ENCODE data around the gene STMN1.

DNA sequence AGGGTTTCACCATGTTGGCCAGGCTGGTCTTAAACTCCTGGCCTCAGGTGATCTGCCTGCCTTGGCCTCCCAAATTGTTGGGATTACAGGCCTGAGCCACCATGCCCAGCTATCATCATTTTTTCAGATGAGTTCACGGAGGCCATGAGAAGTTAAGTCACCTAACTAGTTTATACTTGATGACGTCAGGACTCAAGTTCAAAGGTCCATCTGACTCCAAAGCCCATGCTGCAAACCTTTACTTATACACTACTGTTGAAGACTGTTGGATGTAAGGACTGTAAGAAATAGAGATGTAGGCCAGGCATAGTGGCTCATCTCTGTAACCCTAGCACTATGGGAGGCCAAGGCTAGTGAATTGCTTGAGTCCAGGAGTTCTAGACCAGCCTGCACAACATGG lies 40.8 kb upstream of the STMN1 start:
- TF ChIP-seq, protein P1, sequence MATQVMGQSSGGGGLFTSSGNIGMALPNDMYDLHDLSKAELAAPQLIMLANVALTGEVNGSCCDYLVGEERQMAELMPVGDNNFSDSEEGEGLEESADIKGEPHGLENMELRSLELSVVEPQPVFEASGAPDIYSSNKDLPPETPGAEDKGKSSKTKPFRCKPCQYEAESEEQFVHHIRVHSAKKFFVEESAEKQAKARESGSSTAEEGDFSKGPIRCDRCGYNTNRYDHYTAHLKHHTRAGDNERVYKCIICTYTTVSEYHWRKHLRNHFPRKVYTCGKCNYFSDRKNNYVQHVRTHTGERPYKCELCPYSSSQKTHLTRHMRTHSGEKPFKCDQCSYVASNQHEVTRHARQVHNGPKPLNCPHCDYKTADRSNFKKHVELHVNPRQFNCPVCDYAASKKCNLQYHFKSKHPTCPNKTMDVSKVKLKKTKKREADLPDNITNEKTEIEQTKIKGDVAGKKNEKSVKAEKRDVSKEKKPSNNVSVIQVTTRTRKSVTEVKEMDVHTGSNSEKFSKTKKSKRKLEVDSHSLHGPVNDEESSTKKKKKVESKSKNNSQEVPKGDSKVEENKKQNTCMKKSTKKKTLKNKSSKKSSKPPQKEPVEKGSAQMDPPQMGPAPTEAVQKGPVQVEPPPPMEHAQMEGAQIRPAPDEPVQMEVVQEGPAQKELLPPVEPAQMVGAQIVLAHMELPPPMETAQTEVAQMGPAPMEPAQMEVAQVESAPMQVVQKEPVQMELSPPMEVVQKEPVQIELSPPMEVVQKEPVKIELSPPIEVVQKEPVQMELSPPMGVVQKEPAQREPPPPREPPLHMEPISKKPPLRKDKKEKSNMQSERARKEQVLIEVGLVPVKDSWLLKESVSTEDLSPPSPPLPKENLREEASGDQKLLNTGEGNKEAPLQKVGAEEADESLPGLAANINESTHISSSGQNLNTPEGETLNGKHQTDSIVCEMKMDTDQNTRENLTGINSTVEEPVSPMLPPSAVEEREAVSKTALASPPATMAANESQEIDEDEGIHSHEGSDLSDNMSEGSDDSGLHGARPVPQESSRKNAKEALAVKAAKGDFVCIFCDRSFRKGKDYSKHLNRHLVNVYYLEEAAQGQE (IDR thresholded peaks at IDR 0.05; ENCODE audit: low read depth), result no peak
- TF ChIP-seq YY1 (IDR thresholded peaks at IDR 0.05; ENCODE audit: extremely low read depth, insufficient replicate concordance, low read depth, low read length), result no peak
- TF ChIP-seq SIN3A (IDR thresholded peaks at IDR 0.05; ENCODE audit: low read depth), result no peak
- TF ChIP-seq, protein P2, sequence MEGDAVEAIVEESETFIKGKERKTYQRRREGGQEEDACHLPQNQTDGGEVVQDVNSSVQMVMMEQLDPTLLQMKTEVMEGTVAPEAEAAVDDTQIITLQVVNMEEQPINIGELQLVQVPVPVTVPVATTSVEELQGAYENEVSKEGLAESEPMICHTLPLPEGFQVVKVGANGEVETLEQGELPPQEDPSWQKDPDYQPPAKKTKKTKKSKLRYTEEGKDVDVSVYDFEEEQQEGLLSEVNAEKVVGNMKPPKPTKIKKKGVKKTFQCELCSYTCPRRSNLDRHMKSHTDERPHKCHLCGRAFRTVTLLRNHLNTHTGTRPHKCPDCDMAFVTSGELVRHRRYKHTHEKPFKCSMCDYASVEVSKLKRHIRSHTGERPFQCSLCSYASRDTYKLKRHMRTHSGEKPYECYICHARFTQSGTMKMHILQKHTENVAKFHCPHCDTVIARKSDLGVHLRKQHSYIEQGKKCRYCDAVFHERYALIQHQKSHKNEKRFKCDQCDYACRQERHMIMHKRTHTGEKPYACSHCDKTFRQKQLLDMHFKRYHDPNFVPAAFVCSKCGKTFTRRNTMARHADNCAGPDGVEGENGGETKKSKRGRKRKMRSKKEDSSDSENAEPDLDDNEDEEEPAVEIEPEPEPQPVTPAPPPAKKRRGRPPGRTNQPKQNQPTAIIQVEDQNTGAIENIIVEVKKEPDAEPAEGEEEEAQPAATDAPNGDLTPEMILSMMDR (IDR thresholded peaks at IDR 0.05 in 2 of 3, conservative IDR thresholded peaks at IDR 0.05 in 1 of 3; ENCODE audit: borderline replicate concordance in 1 of 3, insufficient read depth in 1 of 3, low read depth in 2 of 3, low read length in 2 of 3), result no peak
- no peak for TF ChIP-seq SP1 (IDR thresholded peaks at IDR 0.05; ENCODE audit: low read depth)
- no peak for TF ChIP-seq FOSL1 (IDR thresholded peaks at IDR 0.05; ENCODE audit: low read depth)
- no peak for TF ChIP-seq POLR2A (IDR thresholded peaks at IDR 0.05; ENCODE audit: borderline replicate concordance, extremely low read depth, insufficient read depth, insufficient read length)
- TF ChIP-seq, protein P3, sequence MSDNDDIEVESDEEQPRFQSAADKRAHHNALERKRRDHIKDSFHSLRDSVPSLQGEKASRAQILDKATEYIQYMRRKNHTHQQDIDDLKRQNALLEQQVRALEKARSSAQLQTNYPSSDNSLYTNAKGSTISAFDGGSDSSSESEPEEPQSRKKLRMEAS (IDR thresholded peaks at IDR 0.05), result no peak
- TF ChIP-seq EZH2phosphoT487 (IDR thresholded peaks at IDR 0.05; ENCODE audit: borderline replicate concordance), result no peak
- TF ChIP-seq EZH2 (IDR thresholded peaks at IDR 0.05), result no peak
- TF ChIP-seq ELF1 (IDR thresholded peaks at IDR 0.05; ENCODE audit: borderline replicate concordance, low read depth), result no peak
